HG02938 (cell line): ENCODE results near the gene TANGO2.
A peak's percentile ranks its signal among the peaks of the same experiment; 100 is the strongest.

Source experiments
- ATAC-seq: cut with Tn5 transposase; IDR thresholded peaks from one replicate; pipeline ENCODE4 v1.9.1; 2021; ENCODE audit warnings: mild to moderate bottlenecking, moderate library complexity; ENCODE audit not compliant: unreplicated experiment

The TANGO2 gene

GRCh38 chr22:20020533-20021195, at the start of gene TANGO2:
Gene TANGO2, plus strand, starts transcription at chr22:20021110. Its CDS starts 15,689 bp downstream, at chr22:20036799.
- ATAC-seq = peak; percentile 52

- ATAC-seq = no peak
Measured at GRCh38 chr22:19971276-19972124, 49.4 kb upstream of the TANGO2 start.

- ATAC-seq = no peak
Measured at GRCh38 chr22:19972251-19972650, 48.7 kb upstream of the TANGO2 start.

- no peak for ATAC-seq
Measured at GRCh38 chr22:19972652-19973550, 48.0 kb upstream of the TANGO2 start.

- ATAC-seq = no peak
Measured at GRCh38 chr22:19973551-19974267, 47.2 kb upstream of the TANGO2 start.

GRCh38 chr22:19974268-19974861, 46.5 kb upstream of the TANGO2 start:
- ATAC-seq = no peak

GRCh38 chr22:19974935-19975706, 45.8 kb upstream of the TANGO2 start:
- ATAC-seq = no peak

GRCh38 chr22:19975707-19976035, 45.2 kb upstream of the TANGO2 start:
- ATAC-seq = no peak

- no peak for ATAC-seq
Measured at GRCh38 chr22:19976671-19977070, 44.2 kb upstream of the TANGO2 start.

- no peak for ATAC-seq
Measured at GRCh38 chr22:19977296-19978243, 43.3 kb upstream of the TANGO2 start.

GRCh38 chr22:19978748-19979147, 42.2 kb upstream of the TANGO2 start:
- no peak for ATAC-seq

GRCh38 chr22:19979712-19980493, 41.0 kb upstream of the TANGO2 start:
- no peak for ATAC-seq

GRCh38 chr22:19980766-19981165, 40.1 kb upstream of the TANGO2 start:
- ATAC-seq = no peak

GRCh38 chr22:19981171-19981960, 39.5 kb upstream of the TANGO2 start:
- no peak for ATAC-seq

GRCh38 chr22:19981961-19982920, 38.7 kb upstream of the TANGO2 start:
- no peak for ATAC-seq
